DMS53 (cell line): ENCODE measurements around the gene CCR2.

Experiments
- DNase-seq: peaks from one replicate; lab custom pipeline; 2025; lab: John Stamatoyannopoulos, UW

CCR2 gene

DNA sequence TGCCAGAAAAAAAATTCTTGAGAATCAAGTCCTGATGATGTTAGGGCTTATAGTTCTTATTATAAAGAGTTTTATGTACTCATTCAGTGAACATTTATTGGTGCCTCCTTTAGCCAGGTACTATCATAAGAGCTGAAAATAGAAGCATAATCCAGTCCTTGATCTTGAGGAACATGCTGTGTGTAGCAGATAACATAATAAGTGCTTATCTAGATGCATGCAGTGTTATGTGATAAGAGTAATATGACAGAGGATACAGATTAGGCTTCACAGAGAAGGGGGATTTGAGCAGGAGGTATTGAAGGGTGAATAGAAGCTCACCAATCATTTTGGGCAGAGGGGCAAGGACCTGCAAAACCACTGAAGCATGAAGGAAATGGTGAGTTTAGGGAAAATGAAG lies 1.1 kb downstream of the CCR2 start:
- DNase-seq, result no peak

DNA sequence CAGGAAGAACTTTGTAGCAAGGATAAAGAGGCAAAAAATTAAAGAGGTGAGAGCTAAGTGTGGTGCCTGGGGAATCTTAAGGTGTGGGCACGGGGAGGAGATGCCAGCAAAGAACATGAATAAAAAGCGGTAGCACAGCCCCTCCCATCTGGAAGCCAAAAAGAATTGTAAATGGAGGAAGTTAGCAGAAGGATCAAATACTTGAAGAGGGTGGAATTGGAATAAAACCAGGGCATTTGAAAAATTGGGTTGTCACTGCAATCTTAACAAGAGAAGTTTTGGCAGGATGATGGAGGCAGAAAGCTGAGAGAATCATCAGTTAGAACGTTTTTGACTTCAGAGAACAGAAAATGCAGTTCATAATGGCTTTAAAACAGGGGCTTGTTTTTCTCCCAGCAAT lies 2.4 kb downstream of the CCR2 start:
- no peak for DNase-seq

DNA sequence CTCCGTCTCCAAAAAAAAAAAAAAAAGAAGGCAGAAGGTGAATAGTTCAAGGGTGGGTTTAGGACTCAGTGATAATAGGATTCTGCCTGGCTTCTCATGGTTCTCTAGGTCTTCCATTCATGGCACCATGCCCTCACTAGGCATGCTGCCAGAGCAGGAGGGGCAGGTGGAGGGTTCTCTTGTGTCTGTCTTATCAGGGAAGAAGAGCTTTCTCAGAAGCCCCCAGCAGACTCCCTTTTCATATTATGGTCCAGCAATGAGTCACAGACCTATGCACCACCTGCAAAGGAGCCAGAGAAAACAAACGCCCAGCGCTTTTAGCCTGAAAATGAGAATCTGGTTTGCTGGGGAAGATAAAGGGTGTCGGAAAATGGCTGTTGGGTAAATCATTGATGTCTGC lies 3.0 kb downstream of the CCR2 start:
- no peak for DNase-seq

DNA sequence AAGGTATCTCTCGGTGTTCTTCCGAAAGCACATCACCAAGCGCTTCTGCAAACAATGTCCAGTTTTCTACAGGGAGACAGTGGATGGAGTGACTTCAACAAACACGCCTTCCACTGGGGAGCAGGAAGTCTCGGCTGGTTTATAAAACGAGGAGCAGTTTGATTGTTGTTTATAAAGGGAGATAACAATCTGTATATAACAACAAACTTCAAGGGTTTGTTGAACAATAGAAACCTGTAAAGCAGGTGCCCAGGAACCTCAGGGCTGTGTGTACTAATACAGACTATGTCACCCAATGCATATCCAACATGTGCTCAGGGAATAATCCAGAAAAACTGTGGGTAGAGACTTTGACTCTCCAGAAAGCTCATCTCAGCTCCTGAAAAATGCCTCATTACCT lies 4.6 kb downstream of the CCR2 start:
- peak; percentile 39 for DNase-seq

DNA sequence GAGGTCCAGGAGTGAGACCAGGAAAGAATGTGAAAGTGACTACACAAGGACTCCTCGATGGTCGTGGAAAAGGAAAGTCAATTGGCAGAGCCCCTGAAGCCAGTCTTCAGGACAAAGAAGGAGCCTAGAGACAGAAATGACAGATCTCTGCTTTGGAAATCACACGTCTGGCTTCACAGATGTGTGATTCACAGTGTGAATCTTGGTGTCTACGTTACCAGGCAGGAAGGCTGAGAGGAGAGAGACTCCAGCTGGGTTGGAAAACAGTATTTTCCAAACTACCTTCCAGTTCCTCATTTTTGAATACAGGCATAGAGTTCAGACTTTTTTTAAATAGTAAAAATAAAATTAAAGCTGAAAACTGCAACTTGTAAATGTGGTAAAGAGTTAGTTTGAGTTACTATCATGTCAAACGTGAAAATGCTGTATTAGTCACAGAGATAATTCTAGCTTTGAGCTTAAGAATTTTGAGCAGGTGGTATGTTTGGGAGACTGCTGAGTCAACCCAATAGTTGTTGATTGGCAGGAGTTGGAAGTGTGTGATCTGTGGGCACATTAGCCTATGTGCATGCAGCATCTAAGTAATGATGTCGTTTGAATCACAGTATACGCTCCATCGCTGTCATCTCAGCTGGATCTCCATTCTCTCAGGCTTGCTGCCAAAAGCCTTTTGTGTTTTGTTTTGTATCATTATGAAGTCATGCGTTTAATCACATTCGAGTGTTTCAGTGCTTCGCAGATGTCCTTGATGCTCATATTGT lies 6.0 kb downstream of the CCR2 start:
- peak; percentile 29 for DNase-seq

DNA sequence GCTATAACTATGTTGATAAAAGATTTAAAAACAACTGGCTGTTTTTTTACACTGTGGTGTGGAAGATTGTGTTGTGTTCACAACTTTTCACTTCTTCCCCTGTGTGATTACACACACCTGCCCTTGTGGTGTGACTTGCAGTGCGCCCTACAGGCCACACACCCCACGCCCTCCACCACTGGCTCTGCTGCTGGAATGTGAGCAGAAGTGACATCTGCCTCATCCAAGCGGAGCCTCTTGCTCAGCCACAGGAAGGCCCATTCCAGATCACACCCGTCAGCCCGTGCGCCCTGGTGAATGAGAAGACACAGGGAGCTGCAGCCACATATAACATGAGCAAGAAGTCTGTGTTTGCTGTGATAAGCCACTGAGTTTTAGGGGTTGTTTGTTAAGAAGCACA lies 7.0 kb downstream of the CCR2 start:
- DNase-seq, result no peak

DNA sequence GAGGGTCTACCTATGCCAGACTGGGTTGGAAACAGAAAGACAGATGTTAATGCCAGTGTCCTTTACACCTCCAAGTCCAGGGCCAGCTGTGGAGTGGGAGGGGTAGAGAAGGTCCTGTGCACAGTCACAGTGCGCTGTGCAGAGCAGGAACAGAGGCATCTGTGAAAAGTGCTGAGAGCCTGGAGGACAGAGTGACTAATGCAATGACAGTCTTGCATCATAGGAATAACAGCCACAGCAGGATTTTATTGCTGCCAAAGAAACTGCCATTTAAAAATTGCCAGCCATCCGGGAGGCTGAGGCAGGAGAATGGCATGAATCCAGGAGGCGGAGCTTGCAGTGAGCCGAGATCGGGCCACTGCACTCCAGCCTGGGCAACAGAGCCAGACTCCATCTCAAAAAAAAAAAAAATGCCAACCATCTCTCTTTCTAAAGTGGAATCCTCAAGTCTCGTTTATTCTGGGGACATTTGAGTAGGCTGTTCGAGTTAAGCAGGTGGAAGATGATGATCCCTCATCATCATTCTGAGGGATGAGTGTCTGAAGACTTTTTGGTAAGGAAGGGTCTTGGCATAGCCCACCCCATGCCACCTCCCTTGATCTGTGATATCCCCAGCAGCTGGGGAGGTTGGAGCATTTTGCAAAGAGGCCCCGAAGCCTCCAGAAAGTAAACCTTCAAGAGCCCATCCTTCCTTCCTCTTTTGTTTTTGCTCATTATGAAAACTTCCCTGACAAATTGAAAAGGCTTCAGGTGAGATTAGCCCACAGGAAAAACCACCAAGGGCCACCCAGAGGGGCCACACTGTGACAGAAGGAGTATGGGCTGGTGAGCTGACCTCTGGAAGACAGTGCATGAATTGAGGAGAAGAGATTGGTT lies 7.7 kb downstream of the CCR2 start:
- peak; percentile 17 for DNase-seq

DNA sequence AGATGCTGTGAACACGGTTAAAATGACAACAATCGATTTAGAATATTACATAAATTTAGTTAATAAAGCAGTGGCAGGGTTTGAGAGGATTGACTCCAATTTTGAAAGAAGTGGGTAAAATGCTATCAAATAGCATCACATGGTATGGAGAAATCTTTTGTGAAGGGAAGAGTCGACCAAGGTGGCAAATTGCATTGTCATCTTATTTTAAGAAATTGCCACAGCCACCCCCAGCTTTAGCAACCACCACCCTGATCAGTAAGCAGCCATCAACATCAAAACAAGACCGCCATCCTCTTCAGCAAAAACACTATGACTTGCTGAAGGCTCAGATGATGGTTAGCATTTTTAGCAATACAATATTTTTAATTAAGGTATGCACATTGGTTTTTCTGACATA lies 11.1 kb downstream of the CCR2 start:
- DNase-seq, result no peak

DNA sequence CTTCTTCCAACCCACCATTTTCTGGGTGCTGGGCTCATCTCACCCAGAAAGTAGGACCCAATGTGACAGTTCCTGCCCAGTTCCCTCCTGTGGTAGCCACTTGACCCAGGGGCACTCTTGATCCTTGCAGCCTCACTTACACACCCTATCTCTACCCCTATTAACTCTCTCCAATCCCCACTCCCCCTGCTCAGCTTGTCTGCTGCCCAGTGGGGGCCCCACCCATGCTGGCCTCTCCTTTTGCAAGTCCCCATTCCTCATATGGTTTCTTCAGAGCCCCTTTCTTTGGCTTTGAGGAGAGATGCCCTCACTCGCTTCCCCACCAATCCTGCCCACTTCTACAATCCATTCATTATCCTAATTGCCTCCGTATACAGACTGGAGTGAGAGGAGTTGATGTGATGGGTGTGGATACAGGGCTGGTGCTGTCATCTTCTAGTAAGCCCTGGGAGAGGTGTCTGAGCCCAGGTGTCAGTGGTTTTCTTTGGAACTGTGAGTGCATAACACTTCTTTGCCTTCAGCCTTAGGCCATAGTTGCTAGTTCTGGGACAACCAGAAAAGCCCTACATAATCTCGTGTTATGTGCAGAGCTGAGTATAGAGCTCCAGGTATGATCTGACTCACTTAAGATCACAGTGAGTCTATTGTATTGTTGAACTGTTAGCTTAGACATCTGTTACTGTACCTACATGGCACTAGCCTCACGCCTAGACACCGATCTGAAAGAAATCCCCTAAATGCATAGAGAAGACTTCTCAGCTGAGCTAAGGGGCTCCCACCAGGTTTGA lies 12.0 kb downstream of the CCR2 start:
- no peak for DNase-seq

DNA sequence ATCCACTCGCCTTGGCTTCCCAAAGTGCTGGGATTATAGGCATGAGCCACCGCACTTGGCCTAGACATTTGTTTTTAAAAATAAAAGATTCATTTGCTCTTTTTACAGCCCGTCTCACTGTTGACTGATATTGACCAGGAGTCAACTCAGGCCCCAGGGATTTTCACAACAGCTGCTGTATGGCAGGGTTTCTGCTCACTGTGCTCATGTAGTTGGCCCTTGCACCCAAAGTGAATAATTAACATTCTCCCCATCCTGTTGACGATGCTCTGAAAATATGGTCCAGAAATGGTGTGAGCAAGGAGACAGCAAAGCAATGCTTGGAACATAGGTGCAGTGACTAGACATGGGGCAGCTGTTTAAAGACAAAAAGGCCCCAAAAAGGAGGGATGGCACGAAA lies 13.9 kb downstream of the CCR2 start:
- no peak for DNase-seq

DNA sequence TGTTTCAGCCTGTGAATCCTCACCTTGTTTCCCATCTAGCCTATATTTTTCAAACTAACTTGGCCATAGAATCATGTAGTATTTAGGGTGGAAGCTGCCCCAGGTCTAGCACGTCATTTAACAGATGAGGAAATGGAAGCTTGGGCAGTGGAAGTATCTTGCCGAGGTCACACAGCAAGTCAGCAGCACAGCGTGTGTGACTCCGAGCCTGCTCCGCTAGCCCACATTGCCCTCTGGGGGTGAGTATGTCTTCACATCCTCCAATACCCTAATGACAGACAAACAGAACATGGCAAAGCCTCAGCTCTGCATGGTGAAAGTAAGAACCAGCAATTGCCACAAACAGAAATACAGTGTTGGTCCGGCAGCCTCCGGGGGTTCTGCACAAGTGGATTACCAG lies 14.7 kb downstream of the CCR2 start:
- no peak for DNase-seq

DNA sequence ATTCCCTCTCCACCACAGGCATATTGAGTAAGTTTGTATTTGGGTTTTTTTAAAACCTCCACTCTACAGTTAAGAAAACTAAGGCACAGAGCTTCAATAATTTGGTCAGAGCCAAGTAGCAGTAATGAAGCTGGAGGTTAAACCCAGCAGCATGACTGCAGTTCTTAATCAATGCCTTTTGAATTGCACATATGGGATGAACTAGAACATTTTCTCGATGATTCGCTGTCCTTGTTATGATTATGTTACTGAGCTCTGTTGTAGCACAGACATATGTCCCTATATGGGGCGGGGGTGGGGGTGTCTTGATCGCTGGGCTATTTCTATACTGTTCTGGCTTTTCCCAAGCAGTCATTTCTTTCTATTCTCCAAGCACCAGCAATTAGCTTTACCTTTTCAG lies 15.2 kb downstream of the CCR2 start:
- no peak for DNase-seq

DNA sequence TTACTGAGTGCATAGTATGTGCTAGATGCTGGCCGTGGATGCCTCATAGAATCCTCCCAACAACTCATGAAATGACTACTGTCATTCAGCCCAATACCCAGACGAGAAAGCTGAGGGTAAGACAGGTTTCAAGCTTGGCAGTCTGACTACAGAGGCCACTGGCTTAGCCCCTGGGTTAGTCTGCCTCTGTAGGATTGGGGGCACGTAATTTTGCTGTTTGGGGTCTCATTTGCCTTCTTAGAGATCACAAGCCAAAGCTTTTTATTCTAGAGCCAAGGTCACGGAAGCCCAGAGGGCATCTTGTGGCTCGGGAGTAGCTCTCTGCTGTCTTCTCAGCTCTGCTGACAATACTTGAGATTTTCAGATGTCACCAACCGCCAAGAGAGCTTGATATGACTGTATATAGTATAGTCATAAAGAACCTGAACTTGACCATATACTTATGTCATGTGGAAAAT lies 15.8 kb downstream of the CCR2 start:
- DNase-seq, result no peak

DNA sequence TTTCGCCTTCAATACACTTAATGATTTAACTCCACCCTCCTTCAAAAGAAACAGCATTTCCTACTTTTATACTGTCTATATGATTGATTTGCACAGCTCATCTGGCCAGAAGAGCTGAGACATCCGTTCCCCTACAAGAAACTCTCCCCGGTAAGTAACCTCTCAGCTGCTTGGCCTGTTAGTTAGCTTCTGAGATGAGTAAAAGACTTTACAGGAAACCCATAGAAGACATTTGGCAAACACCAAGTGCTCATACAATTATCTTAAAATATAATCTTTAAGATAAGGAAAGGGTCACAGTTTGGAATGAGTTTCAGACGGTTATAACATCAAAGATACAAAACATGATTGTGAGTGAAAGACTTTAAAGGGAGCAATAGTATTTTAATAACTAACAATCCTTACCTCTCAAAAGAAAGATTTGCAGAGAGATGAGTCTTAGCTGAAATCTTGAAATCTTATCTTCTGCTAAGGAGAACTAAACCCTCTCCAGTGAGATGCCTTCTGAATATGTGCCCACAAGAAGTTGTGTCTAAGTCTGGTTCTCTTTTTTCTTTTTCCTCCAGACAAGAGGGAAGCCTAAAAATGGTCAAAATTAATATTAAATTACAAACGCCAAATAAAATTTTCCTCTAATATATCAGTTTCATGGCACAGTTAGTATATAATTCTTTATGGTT lies 17.1 kb downstream of the CCR2 start, which contains the start of gene CCR5:
Gene CCR5 (plus strand): TSS at position 108 of the 680 bp plus-strand sequence. CDS start 1,957 bp downstream, outside the sequence.
- DNase-seq, result no peak

DNA sequence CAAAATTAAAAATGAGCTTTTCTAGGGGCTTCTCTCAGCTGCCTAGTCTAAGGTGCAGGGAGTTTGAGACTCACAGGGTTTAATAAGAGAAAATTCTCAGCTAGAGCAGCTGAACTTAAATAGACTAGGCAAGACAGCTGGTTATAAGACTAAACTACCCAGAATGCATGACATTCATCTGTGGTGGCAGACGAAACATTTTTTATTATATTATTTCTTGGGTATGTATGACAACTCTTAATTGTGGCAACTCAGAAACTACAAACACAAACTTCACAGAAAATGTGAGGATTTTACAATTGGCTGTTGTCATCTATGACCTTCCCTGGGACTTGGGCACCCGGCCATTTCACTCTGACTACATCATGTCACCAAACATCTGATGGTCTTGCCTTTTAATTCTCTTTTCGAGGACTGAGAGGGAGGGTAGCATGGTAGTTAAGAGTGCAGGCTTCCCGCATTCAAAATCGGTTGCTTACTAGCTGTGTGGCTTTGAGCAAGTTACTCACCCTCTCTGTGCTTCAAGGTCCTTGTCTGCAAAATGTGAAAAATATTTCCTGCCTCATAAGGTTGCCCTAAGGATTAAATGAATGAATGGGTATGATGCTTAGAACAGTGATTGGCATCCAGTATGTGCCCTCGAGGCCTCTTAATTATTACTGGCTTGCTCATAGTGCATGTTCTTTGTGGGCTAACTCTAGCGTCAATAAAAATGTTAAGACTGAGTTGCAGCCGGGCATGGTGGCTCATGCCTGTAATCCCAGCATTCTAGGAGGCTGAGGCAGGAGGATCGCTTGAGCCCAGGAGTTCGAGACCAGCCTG lies 17.8 kb downstream of the CCR2 start:
- DNase-seq, result no peak

DNA sequence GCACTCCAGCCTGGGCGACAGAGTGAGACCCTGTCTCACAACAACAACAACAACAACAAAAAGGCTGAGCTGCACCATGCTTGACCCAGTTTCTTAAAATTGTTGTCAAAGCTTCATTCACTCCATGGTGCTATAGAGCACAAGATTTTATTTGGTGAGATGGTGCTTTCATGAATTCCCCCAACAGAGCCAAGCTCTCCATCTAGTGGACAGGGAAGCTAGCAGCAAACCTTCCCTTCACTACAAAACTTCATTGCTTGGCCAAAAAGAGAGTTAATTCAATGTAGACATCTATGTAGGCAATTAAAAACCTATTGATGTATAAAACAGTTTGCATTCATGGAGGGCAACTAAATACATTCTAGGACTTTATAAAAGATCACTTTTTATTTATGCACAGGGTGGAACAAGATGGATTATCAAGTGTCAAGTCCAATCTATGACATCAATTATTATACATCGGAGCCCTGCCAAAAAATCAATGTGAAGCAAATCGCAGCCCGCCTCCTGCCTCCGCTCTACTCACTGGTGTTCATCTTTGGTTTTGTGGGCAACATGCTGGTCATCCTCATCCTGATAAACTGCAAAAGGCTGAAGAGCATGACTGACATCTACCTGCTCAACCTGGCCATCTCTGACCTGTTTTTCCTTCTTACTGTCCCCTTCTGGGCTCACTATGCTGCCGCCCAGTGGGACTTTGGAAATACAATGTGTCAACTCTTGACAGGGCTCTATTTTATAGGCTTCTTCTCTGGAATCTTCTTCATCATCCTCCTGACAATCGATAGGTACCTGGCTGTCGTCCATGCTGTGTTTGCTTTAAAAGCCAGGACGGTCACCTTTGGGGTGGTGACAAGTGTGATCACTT lies 18.8 kb downstream of the CCR2 start:
- DNase-seq, result peak; percentile 23

DNA sequence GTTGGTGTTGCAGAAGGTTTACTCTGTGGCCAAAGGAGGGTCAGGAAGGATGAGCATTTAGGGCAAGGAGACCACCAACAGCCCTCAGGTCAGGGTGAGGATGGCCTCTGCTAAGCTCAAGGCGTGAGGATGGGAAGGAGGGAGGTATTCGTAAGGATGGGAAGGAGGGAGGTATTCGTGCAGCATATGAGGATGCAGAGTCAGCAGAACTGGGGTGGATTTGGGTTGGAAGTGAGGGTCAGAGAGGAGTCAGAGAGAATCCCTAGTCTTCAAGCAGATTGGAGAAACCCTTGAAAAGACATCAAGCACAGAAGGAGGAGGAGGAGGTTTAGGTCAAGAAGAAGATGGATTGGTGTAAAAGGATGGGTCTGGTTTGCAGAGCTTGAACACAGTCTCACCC lies 20.8 kb downstream of the CCR2 start:
- DNase-seq, result no peak

DNA sequence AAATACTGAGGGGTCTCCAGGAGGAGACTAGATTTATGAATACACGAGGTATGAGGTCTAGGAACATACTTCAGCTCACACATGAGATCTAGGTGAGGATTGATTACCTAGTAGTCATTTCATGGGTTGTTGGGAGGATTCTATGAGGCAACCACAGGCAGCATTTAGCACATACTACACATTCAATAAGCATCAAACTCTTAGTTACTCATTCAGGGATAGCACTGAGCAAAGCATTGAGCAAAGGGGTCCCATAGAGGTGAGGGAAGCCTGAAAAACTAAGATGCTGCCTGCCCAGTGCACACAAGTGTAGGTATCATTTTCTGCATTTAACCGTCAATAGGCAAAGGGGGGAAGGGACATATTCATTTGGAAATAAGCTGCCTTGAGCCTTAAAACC lies 21.3 kb downstream of the CCR2 start:
- no peak for DNase-seq

DNA sequence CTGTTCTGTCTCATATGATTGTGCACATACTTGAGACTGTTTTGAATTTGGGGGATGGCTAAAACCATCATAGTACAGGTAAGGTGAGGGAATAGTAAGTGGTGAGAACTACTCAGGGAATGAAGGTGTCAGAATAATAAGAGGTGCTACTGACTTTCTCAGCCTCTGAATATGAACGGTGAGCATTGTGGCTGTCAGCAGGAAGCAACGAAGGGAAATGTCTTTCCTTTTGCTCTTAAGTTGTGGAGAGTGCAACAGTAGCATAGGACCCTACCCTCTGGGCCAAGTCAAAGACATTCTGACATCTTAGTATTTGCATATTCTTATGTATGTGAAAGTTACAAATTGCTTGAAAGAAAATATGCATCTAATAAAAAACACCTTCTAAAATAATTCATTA lies 21.9 kb downstream of the CCR2 start:
- no peak for DNase-seq

DNA sequence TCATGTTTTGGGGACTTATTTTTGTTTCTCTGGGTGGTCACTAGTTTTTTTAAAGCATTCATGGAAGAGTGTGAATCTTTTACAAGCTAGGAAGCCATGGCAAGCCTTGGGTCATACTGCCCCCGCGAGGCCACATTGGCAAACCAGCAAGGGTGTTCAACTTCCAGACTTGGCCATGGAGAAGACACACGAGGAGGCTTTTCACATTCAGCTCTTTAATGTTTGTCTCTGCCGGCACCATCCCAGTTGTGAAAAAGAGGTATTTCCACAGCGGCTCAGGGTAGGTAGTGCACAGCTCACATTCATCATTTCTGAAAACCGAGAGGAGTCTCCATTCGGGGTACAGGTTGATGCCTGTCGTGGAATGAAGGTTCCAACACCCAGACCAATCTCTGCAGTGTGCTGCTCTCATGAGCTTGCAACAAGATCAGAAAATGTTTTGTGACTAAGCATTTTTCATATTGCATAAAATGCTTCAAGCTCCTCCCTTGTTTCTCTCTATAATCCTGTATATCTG lies 24.6 kb downstream of the CCR2 start:
- DNase-seq, result peak; percentile 63
